Hepatocyte (in vitro differentiated cells): Measurements from ENCODE around the gene EPB41L4B. TPM values are rescaled to one million over a fixed set of nuclear protein-coding genes. Genes with fewer than 3 reads are reported as not detected.

ENCODE experiments used
- DNase-seq: peaks from one replicate; pipeline ENCODE4 v3.0.0-alpha.2; 2016; ENCODE audit warnings: low spot score
- H2AFZ ChIP-seq: fragments of 200-600 bp; sonication (generic); 2 replicates; pipeline ENCODE4 v1.6.0; 2016; ENCODE audit warnings: antibody characterized with exemption, mild to moderate bottlenecking
- H3K27ac ChIP-seq: fragments of 200-600 bp; sonication (generic); 2 replicates; pipeline ENCODE4 v1.5.1; 2016; ENCODE audit warnings: mild to moderate bottlenecking
- H3K27me3 ChIP-seq: fragments of 200-600 bp; sonication (generic); 2 replicates; pipeline ENCODE4 v1.6.1; 2016
- H3K36me3 ChIP-seq: fragments of 200-600 bp; sonication (generic); replicated peaks from 2 replicates; pipeline ENCODE4 v1.5.1; 2016; ENCODE audit warnings: low read depth; ENCODE audit not compliant: insufficient read depth
- H3K4me1 ChIP-seq: fragments of 200-600 bp; sonication (generic); 2 replicates; pipeline ENCODE4 v1.5.1; 2016; ENCODE audit warnings: mild to moderate bottlenecking, moderate library complexity; ENCODE audit not compliant: insufficient read depth
- H3K4me2 ChIP-seq: fragments of 200-600 bp; sonication (generic); 2 replicates; pipeline ENCODE4 v1.6.0; 2016
- H3K4me3 ChIP-seq: fragments of 200-600 bp; sonication (generic); 2 replicates; pipeline ENCODE4 v1.5.1; 2016; ENCODE audit warnings: mild to moderate bottlenecking
- H3K79me2 ChIP-seq: fragments of 200-600 bp; sonication (generic); 2 replicates; pipeline ENCODE4 v1.6.0; 2017; ENCODE audit warnings: mild to moderate bottlenecking
- H3K9me2 ChIP-seq: fragments of 200-600 bp; sonication (generic); replicated peaks from 2 replicates; pipeline ENCODE4 v1.6.0; 2017; ENCODE audit warnings: mild to moderate bottlenecking; ENCODE audit not compliant: insufficient read depth
- H3K9me3 ChIP-seq: fragments of 200-600 bp; sonication (generic); 2 replicates; pipeline ENCODE4 v1.5.1; 2016; ENCODE audit warnings: low read depth, mild to moderate bottlenecking
- H4K20me1 ChIP-seq: fragments of 200-600 bp; sonication (generic); 2 replicates; pipeline ENCODE4 v1.6.0; 2016; ENCODE audit warnings: mild to moderate bottlenecking; ENCODE audit not compliant: insufficient read depth, poor library complexity, severe bottlenecking
- CTCF ChIP-seq: fragments of 200-600 bp; sonication (generic); IDR thresholded peaks from 2 replicates; pipeline ENCODE4 v1.5.1; 2016; ENCODE audit warnings: antibody characterized with exemption, mild to moderate bottlenecking; ENCODE audit not compliant: poor library complexity
- EZH2 ChIP-seq: fragments of 200-600 bp; sonication (generic); IDR thresholded peaks from 2 replicates; pipeline ENCODE4 v1.6.1; 2016; ENCODE audit warnings: antibody characterized with exemption, mild to moderate bottlenecking, borderline replicate concordance
- EZH2phosphoT487 ChIP-seq: fragments of 200-600 bp; sonication (generic); IDR thresholded peaks from one replicate; pipeline ENCODE4 v1.6.1; 2018; ENCODE audit warnings: antibody characterized with exemption, mild to moderate bottlenecking, low read depth, moderate library complexity; ENCODE audit not compliant: unreplicated experiment, severe bottlenecking
- WGBS: methylation state at CpG from one replicate; pipeline ENCODE4 v1.1.6; 2016; ENCODE audit warnings: low lambda C conversion rate; ENCODE audit errors: missing lambda C conversion rate; 5-methylcytosine and 5-hydroxymethylcytosine counted together
- polyA plus RNA-seq: library from polyadenylated mRNA; unstranded; fragments of >200 nt; fragmentation: Nextera tagmentation; extraction: Ambion mirVana; gene quantifications from 2 replicates; pipeline ENCODE4 v1.2.1, GENCODE V29; 2016
- total RNA-seq: library from RNA; depleted of rRNA; stranded (reverse); fragments of >200 nt; gene quantifications from 2 replicates; pipeline ENCODE4 v1.2.3, GENCODE V29; 2014

Gene EPB41L4B
- total and polyA plus RNA-seq, 2 experiments from 2014 or later = 11.1 to 20.6 TPM

DNA sequence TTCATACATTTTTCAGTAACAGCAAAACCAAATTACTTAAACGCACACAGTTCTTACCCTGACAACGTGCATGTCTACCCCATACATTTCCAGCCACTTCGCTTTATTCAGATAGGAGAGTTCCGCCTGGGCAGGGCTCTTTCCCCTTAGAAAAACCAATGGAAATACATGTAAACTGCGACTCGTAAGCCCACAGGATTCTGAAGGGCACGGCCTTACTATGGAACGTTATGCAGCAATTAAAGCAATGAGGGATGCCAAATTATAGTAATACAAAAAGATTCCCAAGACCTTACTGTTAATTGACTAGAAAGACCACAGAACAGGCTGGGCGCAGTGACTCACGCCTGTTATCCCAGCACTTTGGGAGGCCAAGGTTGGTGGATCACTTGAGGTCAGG is 64.5 kb downstream of the EPB41L4B start:
- H3K27me3 ChIP-seq = no peaks in the 10 kb centered on the region
- no peak overlapping the region for H3K4me3 ChIP-seq
- TF ChIP-seq EZH2phosphoT487 (no peak), EZH2 (no peak), CTCF (no peak)
- 98% methylated on average over 10 of the region's 10 CpGs for WGBS
- H3K9me2 ChIP-seq = no peaks in the 10 kb centered on the region
- H4K20me1 ChIP-seq = no peaks in the 10 kb centered on the region
- no peak overlapping the region for H2AFZ ChIP-seq
- H3K4me1 ChIP-seq = peaks cover 14% of the 10 kb centered on the region
- no peak overlapping the region for H3K4me2 ChIP-seq
- no peaks in the 10 kb centered on the region for H3K36me3 ChIP-seq
- no peak overlapping the region for H3K27ac ChIP-seq
- no peaks in the 10 kb centered on the region for H3K79me2 ChIP-seq
- no peak for DNase-seq
- no peaks in the 10 kb centered on the region for H3K9me3 ChIP-seq

DNA sequence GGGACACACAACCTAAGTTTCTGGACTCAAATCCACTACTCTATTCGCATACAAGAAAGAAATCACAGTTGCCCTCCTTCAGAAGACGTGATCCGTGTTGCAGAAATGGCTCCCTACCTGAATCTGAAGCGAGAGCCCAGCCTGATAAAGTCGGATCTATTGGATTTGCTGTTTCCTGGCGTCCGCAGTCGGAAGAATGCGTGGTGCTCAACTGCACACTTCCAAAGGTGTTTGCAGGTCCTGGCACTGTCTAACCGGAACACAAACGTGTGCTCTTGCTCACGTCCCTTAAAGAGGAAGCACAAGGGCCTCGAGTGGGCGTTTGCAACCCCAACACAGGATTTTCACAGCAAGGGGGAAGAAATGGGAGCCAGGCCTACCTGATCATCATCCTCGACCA is 65.5 kb downstream of the EPB41L4B start:
- WGBS = 96% methylated on average over 15 of the region's 15 CpGs
- Histone ChIP-seq H3K4me3 (no peak overlapping the region), H3K4me2 (no peak overlapping the region), H4K20me1 (no peaks in the 10 kb centered on the region), H3K9me3 (no peaks in the 10 kb centered on the region), H2AFZ (no peak overlapping the region), H3K79me2 (no peaks in the 10 kb centered on the region), H3K27ac (no peak overlapping the region), H3K9me2 (no peaks in the 10 kb centered on the region), H3K4me1 (peaks cover 24% of the 10 kb centered on the region), H3K27me3 (no peaks in the 10 kb centered on the region), H3K36me3 (no peaks in the 10 kb centered on the region)
- no peak for DNase-seq
- TF ChIP-seq EZH2phosphoT487 (no peak), CTCF (no peak), EZH2 (no peak)

DNA sequence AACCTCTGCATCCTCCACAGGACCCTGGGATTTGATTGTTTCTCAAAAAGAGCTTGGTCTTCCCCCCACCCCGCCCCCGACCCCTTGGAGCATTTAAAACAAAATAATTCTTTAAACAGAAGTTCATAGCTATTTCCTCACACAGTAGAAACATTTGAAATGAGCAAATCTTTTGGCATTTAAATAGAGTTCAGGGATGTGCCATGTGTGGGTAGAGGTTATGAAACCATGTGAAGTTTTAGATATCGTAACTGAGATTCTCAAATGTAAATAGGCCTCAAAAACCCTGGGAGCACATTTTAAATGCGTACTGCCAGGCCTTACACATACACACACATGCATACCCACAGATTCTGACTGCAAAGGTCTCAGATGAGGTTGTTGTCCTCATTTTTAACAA is 66.5 kb downstream of the EPB41L4B start:
- peak overlapping the region; percentile 52 for H3K27ac ChIP-seq
- no peaks in the 10 kb centered on the region for H3K9me3 ChIP-seq
- H3K4me3 ChIP-seq = no peak overlapping the region
- H2AFZ ChIP-seq = no peak overlapping the region
- no peak overlapping the region for H3K4me2 ChIP-seq
- H3K4me1 ChIP-seq = peaks cover 29% of the 10 kb centered on the region
- no peak for DNase-seq
- H3K27me3 ChIP-seq = no peaks in the 10 kb centered on the region
- 89% methylated on average over 4 of the region's 4 CpGs for WGBS
- no peaks in the 10 kb centered on the region for H3K9me2 ChIP-seq
- no peaks in the 10 kb centered on the region for H4K20me1 ChIP-seq
- TF ChIP-seq CTCF (no peak), EZH2phosphoT487 (no peak), EZH2 (no peak)
- no peaks in the 10 kb centered on the region for H3K36me3 ChIP-seq
- H3K79me2 ChIP-seq = no peaks in the 10 kb centered on the region
